HG03045 (cell line): ENCODE results near the gene ZNF423.

Experiments used
- ATAC-seq: cut with Tn5 transposase; IDR thresholded peaks from one replicate; pipeline ENCODE4 v1.9.1; 2021; ENCODE audit warnings: mild to moderate bottlenecking, moderate library complexity; ENCODE audit not compliant: unreplicated experiment

ZNF423 gene

DNA sequence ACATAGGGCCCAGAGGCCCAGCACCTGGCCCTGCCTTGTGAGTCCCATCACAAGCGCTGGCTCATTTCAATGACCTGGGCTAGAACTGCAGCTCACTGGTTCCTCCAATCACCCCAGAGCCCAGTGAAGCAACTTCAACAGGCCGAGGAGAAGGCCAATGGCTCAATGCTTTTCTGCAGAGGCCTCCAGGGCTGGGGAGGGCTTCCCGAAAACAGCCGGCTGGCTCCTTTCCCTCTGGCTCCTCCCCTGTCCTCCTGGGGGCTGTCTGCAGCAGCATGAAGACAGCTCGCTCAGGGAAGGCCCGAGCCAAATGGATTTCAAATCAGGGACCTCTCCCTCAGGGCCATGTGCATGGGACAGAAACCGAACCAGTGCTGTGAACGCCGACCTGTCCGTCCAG lies 121.6 kb downstream of the ZNF423 start:
- no peak for ATAC-seq

DNA sequence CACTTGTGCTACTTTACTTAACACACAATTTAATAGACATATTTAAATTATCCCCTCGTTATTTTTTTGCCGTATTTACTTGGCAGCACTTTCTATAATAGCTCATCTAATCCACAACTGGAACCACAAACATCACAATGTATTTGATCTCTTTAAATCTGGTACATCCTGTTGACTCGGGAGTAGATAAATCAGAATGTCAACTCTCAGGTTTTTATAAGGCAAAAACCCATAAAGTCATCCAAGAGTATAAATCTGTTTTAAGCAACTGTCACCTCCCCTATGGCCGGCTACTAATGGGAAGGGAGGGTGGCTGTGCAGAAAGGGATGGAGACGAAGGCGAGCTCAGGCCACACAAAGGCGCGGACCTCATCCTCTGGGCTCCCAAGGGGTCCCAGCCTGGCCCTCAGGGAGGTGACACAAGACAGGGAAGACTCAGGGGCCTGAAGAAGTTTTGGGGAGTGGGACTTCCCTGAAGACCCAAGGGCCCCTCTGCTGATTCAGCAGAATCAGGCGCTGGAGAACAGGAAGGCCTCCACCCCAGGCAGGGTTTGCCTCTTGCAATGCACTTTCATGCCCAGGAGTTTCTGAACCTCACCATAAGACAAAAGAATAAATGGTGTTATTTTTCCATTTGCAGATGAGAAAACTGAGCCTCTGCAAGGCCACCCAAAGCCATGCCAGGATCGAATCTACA lies 122.5 kb downstream of the ZNF423 start:
- no peak for ATAC-seq

DNA sequence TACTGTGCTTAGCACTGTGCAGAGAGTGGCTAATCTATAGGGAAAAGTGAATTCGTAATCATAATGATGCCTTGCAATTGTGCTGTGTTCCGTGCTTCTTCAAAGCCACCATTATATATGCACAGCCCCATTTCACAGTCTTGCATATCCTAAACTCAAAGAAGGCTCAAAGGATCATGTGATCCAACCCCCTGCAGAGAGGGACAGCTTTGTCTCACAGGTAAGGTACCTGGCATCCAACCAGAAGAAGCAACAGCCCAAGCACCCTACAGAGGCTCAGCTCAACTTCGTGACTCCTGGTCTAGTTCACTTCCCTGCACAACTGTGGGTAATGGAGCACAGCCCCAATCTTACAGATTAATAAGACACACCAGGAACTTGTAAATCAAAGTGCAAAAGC lies 124.0 kb downstream of the ZNF423 start:
- no peak for ATAC-seq

DNA sequence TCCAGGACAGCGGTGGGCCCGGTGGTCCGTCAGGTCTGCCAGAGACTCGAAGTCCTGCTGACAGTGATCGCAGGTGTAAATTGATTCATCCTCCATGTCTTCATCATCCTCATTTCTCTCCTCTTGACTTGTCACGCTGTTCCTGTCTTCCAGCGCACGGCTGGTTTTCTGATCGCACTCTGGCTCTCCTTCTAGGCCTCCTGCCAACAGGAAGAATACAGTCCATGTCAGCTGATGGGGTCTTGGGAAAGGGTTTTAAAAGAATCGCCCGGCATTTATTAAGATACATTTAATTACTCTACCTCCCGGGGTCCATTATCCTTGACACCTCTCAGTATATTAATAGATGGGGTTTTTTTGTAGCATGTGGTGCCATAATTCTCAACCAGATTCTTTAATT lies 125.1 kb downstream of the ZNF423 start:
- ATAC-seq, result no peak

DNA sequence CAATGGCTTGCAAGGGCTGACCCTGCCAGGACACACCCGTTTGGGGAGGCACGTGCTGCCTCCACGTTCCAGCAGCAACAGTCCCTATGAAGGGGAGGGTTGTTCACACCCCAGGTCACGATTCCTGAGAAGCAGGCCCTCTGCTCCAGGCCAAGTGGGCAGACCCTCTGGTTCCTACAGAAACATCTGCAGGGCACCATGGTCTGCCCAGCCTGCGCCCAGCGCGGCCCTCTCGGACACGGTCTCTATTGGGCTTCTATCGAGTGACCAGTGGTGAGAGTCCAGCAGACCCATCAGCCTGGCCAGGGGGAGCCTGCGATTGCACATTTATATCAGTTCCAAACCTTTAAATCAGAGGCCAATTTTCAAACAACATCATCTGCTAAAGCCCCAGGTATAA lies 128.3 kb downstream of the ZNF423 start:
- no peak for ATAC-seq

DNA sequence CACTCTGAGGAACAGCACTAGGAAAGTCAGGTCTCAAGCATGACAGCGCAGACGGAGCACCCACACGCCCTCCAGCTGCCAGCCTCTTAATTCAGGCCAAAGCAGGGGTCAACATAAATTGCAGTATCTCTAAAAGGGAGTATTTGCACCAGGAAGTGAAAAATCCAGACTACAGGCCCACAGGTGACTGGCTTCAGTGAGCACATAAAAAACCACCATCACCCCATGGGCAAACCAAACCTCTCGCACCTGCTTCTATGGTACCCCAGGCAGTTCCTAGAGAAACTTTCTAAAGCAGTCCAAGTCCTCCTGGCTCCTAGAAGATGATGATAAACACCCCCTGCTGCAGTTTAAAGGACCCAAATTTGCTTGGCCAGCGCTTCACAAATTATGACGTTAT lies 129.8 kb downstream of the ZNF423 start:
- ATAC-seq, result no peak

DNA sequence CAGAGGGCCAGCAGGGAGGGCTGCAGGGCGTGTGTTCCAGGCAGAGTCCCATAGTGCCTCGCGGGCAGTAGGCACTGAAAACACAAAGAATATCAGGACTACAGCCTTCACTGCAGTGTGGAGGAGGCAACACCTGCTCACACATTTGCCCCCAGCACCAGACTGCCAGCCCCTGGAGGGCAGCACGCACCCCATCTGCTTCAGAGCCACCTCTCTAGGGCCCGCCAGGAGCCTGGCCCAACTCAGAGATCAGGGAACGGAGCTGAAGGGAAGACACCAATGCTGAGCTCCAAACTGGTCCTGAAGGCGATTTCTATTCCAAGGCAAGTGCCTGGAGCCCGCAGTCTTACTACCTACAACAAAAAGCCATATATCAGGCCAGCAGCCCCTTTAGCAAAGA lies 130.3 kb downstream of the ZNF423 start:
- ATAC-seq, result no peak

DNA sequence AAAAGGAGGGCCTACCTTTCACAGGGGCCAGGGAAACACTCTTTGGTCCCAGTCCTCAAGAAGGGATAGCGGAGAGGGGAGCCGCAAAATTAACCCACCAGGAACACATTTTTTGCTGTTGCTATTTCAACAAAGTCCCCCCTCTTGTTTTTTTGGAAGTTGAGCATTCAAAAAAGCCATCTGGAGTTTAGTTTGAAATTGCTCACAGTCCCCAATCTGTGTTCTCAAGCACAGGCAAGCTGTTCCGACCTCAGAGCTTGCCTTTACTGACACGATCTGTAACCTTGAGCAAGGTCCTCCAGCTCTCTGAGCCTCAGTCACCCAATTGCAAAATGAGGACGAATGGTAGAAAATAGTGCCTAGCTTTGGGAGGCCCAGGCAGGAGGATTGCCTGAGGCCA lies 131.1 kb downstream of the ZNF423 start:
- no peak for ATAC-seq

DNA sequence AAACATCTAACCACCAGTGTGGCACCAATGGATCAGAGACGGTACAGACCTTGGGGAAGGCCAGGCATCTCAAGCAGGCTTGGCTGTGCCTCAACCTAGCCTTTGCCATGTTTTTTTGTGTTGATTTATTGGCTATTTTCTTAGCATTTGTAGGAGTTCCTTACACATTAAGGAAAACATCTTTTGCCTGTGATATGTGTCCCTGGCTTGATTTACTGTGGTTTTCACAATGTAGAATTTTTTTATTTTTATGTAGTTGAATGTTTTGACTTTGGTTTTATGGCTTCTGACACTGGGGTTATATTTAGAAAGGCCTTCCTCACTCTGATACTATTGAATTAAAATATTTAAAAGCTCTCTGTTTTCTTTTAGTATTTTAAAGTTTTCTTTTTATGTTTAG lies 132.6 kb downstream of the ZNF423 start:
- no peak for ATAC-seq

DNA sequence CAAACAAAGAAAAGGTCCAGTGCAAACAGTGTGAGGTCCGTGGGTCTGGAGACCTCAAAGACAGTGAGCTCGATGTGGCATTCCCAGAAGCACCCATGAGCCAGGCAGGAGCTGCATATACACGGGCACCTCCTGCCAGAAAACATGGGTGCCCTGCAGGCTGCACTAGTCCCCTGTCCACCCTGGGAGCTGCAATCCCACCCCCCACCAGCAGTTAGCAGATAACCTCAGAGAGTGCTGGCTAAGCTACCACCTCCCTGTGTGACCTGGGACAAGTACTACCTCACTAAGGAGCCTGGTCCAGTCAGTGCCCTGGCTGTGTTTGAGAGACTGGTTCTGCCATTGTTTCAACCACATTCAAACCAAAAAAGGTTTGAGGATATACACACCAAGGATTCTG lies 135.7 kb downstream of the ZNF423 start:
- ATAC-seq, result no peak

DNA sequence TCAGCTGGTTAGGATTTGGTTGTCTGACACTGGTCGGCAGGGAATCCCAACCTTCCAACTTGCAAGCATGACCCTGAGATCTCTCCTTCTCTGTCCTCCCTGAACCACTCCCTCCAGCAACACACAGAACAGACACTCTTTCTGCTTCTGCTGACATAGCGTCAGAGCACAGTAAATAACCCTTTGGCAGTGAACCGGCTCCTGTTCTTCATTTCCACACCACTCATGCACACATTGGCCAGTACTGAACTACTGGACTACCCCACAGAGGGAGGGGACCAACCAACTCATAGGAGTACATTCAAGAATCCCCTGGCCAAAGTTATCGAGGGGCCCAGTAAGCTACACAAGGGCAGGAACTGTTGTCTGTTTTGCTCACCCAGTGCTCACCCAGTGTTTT lies 138.2 kb downstream of the ZNF423 start:
- ATAC-seq, result no peak

DNA sequence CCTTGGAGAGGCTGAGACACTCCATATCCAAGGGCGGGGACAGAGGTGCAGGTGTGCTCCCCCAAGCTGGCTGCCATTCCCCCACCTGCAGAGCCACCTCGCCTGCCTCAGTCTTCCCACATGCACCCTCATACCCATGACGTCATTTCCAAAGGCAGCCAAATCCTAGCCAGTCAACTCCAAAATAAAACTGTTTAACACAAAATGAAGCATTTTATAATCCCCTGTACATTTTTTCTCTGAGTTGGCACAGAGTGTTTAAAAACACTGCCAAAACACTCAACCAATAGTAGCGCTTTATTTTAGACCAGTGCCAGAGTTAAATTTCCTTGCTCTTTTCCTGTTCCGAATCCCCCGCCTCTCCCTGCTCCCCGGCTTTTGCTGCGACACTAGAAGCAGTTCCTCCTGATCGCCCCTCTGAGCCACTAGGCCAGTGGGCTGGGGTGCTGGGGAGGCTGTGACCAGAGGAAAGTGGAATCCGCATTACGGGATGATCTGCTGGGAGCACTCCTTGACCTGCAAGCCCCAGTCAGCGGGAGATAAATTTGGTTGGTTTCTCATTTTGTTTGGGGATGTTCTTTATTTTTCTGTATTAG lies 139.5 kb downstream of the ZNF423 start:
- ATAC-seq, result no peak

DNA sequence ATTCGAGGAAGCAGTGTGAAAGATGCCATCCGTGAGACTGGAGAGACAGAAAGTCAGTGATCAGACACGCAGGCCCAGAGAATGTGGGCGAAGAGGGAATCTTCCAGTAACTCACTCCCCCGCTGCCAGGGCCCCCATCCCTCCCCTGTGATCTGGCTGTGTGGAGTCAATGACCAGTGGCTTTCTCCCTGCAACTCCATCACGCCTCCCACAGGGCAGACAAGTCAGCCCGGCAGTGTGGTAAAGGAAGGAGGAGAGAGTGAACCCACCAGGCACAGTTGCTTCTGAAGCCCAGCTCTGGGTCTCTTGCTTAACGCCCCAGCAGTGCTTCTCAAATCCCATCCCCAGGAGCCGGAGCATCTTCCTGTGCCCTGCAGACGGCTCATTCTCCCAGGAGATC lies 142.1 kb downstream of the ZNF423 start:
- no peak for ATAC-seq

DNA sequence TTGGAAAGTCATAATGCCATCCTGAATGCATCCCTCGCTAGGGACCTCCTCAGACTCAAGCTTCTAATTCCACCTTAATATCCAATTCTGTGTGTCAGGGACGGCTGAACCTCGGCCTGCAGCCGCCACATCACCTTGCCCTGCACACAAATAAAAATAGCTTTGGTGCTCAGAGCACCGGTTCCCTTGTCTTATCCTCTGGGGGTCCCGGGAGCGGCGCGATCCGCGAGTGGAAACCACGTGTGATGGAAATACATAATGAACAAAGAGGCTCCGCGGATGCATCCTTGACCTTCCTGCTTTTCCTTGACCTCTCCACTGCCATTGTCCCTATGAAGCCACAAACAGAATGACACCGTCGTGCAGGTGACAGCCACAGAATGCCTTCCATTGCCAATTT lies 143.4 kb downstream of the ZNF423 start:
- no peak for ATAC-seq

DNA sequence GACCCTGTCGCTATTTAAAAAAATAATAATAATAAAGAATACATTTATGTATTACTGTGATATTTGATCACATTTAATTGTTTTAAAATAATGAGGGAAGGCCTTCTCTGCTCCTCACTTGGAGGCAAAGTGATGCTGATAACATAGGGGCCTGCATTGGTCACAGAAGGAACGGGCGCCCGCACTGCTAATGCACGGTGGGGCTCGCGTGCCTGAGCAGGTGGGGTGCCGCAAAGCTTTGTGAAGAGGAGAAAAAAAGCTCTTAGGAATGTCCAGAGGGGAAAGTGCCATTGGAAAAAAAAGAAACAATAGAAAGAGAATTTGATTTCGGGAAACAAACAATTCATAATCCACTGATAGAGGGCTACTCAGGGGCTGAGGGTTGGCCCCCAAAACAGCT lies 143.8 kb downstream of the ZNF423 start:
- no peak for ATAC-seq

DNA sequence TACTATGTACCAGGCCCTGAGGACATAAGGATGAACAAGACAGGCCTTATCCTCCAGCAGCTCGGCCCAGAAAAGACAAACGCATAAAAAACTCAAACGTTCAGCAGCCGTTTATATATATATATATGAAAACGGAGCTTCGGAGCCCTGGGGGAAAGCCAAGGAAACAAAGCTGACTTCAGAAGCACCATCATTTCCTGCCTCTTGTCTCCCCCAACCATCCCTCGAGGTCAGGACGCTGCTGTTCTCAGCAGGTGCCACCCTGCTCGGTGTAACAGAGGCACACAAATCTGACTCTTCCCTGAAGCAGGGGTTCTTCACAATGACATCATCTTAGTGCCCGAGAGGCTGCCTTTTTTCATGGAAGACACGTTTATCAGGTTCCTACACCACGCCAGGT lies 146.9 kb downstream of the ZNF423 start:
- no peak for ATAC-seq

DNA sequence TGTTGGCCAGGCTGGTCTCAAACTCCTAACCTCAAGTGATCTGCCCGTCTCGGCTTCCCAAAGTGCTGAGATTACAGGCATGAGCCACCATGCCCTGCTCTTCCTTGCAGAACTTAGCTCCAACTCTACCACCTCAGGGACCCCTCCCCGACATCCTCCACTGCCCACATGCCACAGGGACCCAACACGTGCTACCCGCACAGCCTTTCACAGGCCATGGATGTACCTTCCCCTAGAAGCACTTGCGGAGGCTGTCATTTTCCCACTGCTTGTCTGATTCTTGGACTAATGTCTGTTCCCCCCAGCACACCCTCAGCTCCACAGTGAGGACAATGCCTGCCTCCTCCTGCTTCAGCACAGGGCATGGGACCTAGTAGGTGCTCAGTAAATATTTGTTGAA lies 147.4 kb downstream of the ZNF423 start:
- ATAC-seq, result no peak

DNA sequence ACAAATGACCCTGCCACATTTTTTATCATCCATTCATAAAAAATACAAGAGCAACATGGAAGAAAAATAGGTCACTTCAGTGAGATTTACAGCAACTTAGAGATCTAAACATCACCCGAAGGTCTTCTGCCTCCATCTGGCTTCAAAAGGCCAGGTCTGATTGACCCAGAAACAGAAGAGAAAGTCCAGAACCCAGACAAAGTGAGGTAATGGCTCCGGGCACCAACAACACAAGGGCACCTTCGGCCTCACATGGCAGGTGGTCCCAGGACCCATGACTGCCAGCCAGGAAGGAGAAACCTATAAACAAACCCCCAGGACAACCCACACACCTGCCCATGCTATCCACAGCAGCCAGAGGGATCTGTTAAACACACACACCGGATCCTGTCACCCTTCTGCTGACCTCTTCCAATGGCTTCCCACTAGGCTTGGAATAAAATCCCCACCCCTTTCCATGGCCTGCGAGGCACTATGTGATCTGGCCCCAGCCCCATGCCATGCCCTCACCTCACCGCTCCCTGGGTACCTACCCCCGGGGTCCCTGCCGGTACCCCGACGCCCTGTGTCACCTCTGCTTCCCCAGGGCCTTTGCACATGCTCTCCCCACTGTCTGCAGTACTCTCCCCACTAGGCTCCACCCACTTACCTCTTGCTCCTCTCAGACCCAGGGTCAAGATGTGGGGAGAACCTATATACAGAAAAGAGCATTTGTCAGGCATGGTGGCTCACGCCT lies 149.1 kb downstream of the ZNF423 start:
- no peak for ATAC-seq

DNA sequence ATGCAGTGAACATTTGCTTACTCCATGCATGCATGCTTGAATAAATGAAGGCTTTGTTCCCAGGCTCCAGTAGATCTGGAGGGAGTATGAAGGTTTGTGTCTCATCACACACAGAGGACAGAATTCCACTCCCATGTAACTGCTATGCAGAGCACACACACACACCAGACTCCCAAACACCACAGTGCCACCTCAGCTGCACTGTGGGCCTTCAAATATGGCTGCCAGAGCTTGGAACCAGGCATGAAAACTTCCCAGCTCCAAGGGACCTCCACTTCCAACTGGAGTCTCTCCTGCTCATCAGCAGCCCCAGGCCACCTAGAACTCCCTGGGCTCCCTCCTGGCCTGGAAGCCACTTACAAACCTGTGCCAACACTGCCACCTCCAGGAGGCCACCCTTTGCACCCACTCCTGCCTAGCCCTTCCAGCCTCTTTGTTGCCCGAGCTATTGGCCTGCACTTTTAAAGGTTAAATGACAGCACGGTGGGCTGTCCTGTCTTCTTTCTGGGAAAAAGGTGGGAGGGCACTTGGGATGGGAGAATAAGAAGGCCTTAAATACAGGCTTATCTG lies 151.2 kb downstream of the ZNF423 start:
- ATAC-seq, result no peak

DNA sequence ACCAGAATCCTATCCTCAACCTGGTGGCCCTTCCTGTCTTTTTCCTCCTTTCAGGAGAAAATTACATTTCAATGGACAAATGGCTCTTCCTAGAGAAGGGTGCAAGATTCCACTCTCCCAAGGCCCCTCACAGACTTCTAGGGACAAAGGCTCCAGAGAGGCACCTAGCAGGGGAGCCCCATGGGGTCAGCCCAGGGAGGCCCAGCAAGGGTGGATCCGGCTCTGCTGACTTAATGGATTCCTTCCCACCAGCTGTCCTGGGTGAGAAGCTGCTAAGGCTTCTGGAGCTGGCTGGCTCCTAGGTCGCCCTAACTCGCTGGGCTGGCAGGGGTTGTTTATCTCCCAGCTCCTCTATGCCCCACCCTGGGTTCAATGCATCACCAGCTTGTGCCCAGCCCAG lies 152.4 kb downstream of the ZNF423 start:
- ATAC-seq, result no peak

DNA sequence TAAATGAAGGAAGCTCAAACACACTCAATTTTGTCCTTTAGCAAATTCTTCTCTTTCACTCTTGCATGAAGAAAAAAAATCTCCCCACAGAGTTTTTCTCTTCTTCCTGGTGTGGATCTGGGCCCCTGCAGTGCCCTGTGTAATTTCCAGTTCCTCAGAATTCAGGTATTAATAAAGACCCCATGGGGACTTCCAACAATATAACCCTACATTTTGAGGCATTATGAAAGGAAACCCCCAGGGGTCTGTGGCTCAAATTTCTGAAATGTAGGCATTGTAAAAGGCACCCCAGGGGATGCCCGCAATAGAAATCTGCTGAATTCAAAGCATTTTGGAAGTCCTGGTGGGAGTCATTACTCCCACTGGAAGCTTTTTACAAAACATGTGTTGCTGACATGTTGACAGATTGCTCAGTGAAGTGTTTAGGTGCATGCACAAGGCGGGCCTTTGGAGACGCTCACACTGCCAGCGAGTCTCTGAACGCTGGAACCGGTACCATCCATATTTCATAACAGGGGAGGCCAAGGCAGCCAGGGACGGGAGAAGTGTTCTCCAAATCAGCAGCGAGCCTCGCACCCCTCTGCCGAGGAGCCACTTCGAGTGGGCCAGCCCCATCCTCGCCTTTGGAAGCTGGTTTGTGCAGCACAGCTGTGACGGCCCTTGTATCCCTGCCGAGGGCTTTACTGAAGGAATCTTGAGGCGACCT lies 154.0 kb downstream of the ZNF423 start:
- ATAC-seq, result no peak
